GM13977 (cell line): ENCODE data around the gene GGACT.

Source experiments
- DNase-seq: peaks from one replicate; pipeline ENCODE4 v3.0.0; 2012; ENCODE audit warnings: low spot score
- in situ Hi-C: fragments of 300-500 bp; cut with MboI; formaldehyde crosslinking; loops from one replicate; pipeline ENCODE4 v1.12.0; 2022; ENCODE audit warnings: low sequenced_read_pairs, low pct_unique_long_range_greater_than_20kb, mixed read lengths, inconsistent platforms; ENCODE audit not compliant: unreplicated experiment
- TF ChIP-seq, protein P1 (sequence below): IDR thresholded peaks from 2 replicates; pipeline ENCODE4 v1.5.1; 2012; ENCODE audit warnings: mild to moderate bottlenecking, control low read depth; ENCODE audit not compliant: insufficient read depth; ENCODE audit errors: extremely low read depth, missing control alignments

GGACT gene

GRCh38 chr13:100523411-100523810, 65.2 kb downstream of the GGACT start:
- no peak for DNase-seq
- TF ChIP-seq, protein P1, sequence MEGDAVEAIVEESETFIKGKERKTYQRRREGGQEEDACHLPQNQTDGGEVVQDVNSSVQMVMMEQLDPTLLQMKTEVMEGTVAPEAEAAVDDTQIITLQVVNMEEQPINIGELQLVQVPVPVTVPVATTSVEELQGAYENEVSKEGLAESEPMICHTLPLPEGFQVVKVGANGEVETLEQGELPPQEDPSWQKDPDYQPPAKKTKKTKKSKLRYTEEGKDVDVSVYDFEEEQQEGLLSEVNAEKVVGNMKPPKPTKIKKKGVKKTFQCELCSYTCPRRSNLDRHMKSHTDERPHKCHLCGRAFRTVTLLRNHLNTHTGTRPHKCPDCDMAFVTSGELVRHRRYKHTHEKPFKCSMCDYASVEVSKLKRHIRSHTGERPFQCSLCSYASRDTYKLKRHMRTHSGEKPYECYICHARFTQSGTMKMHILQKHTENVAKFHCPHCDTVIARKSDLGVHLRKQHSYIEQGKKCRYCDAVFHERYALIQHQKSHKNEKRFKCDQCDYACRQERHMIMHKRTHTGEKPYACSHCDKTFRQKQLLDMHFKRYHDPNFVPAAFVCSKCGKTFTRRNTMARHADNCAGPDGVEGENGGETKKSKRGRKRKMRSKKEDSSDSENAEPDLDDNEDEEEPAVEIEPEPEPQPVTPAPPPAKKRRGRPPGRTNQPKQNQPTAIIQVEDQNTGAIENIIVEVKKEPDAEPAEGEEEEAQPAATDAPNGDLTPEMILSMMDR: no peak
- in situ Hi-C loops: loop anchor here (25.0 kb wide), 1 partner anchor 536 kb away; the partner anchor contains the start of gene ZIC2

DNA sequence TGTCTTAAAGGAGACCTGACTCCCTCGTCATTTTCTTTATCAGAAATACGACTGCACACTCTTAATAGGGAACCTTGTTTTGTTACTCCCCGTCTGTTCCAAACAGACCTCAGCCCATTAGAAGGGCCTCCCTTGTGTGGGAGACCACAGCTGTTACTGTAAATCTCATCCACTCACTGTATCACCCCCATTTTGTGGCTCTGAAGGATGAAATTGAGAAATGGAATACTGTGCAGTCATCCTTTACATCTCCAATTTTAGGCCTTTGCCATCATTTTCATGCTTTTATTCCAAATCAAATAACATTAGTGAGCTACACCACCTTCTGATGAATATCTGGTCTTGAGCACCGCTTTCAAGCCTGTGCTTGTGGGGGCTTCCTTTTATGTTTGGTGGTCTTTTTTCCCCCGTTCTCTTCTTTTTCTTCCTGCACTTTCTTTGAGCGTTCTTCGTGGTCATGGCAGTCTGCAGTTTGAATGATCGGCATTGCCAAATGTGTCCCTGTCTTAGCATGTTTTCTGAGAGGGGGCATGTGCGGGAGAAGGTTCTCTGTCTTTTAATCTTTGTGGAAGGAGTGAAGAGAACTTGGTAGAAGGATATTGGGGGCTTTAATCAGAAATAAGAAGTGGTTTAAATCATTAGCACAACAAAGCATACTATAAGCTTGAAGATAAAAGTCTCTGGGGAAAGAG, 65.8 kb downstream of the GGACT start:
- no peak for DNase-seq
- in situ Hi-C loops: loop anchor here (25.0 kb wide), 1 partner anchor 535 kb away; the partner anchor contains the start of gene ZIC2
- TF ChIP-seq, protein P1: no peak

GRCh38 chr13:100521851-100522617, 66.6 kb downstream of the GGACT start:
- in situ Hi-C loops: loop anchor here (25.0 kb wide), 1 partner anchor 535 kb away; the partner anchor contains the start of gene ZIC2
- TF ChIP-seq, protein P1: no peak
- DNase-seq: no peak

- TF ChIP-seq, protein P1: no peak
- in situ Hi-C loops: loop anchor here (25.0 kb wide), 1 partner anchor 534 kb away; the partner anchor contains the start of gene ZIC2
- no peak for DNase-seq
Measured at GRCh38 chr13:100520936-100521850, 67.4 kb downstream of the GGACT start.

DNA sequence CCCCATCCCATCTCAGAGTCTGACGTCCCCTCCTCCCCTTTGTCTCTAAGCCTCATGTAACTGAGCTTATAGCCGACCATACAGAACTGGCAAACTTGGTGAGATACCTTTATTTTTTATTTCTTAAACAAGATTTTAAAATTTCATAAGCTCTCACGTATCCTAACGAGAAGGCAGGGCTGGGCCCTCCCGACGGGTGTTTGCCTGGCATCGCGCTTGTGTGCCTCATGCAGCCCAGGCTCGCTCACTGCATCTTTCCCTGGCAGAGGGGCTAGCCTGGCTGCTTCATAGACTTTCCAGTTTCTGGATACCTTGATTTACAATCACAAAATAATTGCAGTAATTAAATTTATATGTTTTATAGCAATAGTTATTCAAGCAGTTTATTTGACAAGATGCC, 69.0 kb downstream of the GGACT start:
- no peak for DNase-seq

More for the DNA sequence above, 69.0 kb downstream of the GGACT start:
- in situ Hi-C loops: loop anchor here (25.0 kb wide), 1 partner anchor 532 kb away; the partner anchor contains the start of gene ZIC2
- TF ChIP-seq, protein P1: no peak
